HG03159 (cell line): ENCODE results near the gene PRDM11.

Experiments used
- ATAC-seq: cut with Tn5 transposase; IDR thresholded peaks from one replicate; pipeline ENCODE4 v1.9.1; 2021; ENCODE audit warnings: mild to moderate bottlenecking, moderate library complexity; ENCODE audit not compliant: unreplicated experiment

Gene PRDM11

DNA sequence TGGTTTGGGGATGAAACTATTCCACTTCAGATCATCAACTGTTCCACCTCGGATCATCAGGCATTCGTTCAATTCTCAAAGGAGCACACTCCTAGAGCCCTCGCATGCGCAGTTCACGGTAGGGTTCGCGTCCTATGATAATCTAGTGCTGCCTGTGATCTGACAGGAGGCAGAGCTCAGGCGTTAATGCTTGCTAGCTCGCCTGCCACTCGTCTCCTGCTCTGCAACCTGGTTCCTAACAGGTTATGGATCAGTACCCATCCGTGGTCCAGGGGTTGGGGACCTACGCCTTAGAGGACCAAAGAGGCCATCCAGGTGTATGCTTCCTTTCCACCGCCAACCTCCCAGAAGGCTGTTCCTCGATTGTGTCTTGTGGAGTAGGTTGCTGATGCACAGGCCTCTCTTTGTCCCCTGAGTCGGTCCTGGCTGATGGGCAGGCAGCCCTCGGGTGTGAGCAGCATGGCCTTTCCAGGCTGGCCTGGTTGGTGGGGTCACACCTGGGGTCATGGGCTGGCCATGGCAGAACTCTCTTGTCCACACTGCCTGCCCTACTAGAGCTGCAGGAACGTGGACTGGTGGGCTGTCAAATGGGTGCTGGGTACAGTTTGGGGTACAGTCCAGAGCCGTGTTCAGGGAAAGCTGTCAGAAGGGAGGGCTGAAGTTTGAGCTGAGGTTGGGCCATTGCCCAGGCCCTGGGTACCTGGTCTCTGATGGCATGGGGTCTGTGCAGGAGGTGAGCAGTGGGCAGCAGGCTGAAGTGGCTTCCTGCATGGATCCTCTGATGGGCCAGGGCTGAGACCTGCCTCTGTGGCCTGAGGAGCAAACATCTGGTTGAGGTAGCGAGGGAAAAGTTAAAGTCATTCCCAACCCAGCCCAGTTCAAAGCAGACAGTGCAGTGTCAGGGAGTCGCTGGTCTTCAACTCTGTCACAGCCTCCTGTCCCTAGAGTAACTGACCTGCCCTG lies 11.1 kb downstream of the PRDM11 start:
- ATAC-seq: no peak

DNA sequence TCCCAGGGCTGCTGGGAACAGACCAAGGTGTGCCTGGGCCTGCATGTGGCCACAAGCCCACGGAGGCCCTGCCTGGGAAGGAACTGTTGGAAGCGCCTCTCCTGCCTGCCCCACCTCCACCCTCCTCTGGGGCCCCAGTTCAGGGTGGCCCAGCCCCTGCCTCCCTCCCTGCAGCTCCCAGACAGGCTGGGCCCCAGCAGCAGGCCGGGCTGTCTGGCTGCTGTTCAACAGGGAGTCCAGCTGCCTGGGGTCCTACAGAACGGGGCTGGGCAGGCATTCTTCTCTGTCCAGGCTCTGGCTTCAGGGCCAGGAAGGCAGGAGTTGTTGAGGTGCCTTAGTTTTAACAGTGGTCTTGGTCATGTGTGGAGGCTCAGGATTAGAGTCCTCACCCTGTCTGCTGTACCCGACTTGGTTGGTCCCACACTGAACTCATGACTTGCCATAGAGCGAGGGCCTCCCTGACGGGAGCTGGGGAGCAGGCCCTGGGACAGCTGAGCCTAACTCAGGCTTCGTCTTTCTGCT lies 11.8 kb downstream of the PRDM11 start:
- ATAC-seq: no peak

DNA sequence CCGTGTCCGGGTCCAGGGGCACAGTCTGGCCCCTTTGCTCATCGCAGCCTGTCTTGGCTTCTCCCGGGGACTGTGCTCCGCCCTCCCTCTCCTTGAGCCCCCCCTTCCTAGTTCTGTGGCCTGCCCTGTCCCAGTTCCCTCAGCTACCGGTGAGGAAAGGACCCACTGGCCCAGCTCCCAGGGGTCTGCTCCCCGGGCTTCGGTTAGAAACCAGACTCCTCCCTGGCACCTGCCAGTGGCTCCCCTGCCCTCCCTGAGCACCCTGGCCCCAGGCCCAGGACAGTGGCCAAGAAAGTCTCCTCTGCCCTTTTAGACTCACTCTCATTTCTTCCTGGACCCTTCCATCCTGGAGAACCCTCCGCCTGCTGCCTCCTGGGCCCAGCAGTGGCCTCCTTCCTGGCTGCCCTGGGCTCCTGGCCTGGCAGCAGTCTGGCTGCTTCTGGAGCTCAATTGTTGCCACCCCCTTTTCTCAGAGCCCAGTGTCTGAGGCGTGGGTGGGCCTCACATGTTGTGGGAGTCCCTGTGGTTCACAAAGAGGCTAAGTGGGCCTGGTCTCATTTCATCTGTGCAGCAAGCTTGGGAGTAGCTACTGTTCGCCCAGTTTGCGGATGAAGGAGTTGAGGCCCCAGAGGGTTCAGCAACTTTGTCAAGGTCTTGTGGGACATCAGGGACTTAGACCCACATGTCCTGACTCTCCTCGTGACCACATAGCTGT lies 12.6 kb downstream of the PRDM11 start:
- no peak for ATAC-seq

DNA sequence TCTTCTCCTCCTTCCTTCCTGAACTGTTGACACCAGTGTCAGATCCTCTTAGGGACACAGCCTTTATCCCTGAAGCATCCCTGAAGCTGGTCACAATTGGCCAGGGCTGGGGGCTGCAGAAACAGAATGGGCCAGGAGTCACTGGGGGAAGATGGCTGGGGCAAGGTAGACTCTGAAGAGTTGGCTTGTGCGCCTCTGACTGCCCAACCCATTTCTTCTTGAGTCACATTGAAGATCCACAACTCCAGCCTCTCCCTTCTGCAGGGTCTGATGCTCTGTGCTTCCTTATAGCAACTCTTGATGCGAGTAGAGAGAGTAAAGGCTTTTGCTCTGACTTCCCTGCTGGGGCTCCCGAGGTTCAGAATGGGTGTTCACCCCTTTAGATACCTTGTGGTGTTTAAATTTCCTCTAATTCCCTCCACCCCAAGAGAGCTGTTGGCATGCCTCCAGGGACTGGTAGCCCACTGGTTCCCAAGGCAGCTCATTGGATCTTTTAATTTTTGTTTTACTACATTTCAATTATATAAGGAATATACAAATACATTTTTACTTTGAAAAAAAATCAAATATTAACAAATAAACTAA lies 13.4 kb downstream of the PRDM11 start:
- ATAC-seq: no peak

DNA sequence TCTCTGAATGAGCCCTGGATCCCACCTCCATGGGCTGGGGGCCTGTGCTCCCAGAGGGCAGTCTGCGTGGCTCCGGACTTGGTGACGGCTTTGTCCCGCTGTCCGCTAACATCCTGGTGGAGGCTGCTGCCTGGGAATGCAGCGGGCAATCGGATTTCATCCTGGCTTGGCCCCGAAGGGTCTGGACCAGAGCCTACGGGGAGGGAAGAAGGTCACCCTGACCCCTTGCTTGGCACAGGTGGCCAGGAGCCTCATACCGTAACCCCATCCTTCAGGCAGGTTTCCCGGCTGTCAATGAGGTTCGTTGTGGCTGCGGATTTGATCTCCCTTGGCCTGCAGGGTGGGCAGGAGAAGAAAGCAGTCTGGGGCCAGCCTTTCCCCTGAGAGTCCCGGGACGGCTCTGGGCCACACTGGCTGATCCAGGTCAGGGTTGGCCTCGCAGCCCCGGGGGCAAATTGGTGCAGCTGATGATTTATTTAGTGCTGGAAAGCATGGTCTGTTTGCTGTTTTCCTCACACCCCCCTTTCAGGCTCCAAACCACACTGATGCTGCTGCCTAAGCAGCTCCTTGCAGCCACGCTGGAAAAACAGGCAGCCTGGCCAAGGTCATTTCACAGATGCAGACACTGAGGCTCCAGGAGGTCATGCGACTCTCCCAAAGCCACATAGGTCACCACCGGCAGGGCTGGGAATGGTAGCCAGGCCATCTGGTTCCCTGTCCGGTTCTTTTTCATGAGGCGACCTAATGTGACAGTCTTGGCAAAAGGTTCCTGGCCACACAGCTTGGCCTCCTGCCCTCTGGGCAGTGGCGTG lies 15.0 kb downstream of the PRDM11 start:
- ATAC-seq: no peak

DNA sequence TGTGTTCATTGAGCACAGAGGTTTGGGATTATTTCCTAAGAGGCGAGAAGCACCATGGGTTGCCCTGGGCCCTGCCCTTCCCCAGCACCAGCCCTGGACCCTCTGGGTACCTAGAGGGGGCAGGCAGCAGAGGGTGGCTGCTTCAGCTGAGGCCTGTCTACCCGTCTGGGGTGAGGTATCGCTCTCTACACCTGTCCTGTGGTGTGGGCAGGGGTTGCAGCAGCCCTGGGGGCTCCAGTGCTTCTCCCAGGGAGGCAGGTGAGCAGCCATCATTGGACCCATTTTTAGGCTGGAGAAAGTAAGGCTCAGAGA lies 15.6 kb downstream of the PRDM11 start:
- no peak for ATAC-seq

DNA sequence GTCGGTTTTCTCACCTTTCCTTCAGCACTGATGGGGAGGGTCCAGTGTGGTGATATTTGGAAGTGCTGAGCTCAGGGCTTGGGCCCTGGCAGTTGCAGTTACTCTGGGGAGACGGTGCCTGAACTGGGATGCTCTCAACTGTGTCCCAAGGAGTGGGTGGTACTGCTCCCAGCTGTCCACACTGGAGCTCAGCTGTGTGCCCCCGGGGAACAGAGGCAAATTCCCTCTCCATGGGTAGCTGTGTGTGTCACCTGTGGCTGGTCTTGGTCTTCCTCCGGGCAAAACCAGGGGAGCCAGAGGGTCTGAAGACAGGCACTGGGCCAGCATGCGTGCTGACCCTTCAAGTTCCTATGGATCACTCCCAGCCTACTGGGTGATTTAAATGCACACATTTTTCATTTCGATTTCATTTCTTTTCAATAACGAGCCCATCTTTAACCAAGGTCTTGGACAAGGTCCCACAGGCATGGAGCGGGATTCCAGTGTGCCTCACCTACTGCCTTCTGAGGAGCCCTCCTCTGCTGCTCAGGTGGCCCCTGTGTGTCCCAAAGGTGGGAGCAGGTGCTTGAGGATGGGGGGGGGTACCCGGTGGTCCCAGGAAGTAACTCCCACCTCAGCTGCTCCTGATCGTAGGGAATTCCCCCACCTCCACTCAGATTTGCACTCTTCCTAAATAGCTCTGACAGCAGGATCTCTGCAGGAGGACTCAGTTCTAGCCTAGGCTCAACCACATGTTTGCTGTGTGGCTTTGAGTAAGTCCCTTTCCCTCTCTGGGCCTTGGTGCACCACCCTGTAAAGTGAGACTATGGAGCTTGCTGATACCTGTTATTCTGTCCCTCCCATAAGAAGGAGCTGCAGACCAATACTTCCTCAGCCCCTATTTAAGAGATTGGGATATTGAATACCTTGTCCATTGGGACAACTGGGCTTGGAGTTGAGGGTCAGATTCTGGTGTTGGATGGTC lies 16.8 kb downstream of the PRDM11 start:
- ATAC-seq: no peak

DNA sequence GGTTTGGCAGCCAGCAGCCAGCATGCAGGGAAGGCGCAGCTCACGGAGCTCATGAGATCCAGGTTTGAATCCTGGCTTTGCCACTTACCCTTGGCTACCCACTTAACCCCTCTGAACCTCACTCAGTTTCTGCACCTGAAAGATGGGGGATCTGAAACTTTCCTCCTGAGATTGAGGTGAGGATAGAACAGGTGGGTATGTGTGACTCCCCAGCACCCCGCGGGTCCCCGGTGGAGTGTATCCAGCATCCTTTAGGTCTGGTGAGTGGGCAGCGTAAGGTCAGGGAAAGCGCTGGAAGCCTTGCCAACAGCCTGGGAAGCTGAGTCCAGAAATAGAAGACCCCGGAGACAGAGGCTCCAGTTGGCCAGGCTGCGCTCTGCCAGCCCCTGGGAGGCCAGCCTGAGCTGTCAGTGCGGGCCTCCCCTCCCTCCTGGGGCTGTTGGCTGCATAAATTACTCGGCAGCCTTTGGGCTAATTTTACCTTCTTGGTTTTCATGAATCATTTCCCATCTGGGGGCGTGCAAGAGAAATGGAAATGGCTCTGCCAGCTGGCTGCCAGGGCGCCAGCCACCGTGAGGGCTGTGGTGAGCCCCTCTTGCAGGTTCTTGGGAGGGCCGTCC lies 17.6 kb downstream of the PRDM11 start:
- no peak for ATAC-seq

DNA sequence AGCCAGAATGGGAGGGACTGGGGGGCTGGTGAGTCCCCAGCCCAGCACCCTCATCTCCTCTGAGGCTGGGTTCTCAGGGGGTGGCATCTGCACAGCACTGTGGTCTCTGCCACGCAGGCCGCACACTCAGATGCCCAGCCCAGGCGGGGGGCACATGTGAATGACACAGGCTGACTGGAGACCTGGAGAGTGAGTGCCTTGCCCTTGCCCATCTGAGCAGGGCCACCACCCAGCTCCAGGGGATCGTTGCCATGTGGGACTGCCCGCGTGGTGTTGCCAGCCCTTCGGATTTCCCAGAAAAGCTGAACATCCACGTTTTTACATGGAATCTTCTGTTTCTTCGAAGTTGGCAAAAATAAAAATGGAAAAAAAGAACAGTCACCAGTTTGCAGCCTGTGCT lies 18.9 kb downstream of the PRDM11 start:
- no peak for ATAC-seq

DNA sequence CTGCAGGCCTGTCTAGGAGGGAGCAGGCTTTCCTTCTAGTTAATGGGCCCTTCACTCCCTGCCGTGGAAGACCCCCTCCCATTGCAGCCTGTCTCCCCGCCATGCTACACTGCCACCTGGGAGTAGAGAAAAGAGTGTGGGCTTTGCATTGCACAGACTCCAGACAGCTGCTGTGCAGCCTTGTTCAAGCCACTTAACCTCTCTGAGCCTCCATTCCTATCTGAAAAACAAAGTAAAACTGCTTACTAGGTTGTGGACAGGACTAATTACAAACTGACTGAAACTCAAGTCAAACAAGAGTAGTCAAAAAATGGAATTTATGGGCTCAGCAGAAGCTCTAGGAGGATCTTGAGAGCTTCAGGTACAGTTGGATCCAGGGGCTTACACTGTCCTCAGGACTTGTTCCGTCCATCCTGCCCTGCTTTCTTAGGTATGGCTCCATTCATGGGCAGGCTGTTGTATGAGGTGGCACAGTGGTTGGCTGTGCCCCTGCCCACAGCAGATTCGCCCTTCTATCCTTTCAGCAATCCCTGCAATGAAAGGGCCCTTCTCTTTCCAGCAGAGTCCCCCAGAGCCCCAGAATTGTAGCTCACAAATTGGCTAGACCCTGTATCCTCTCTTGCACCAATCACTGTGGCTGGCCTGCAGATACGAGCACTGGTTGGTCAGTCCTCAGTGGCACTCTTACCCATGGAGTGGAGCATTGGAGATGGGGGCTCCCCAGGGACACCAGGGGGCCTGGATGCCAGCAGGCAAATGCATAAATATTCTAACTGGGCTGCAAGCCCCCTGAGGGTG lies 19.6 kb downstream of the PRDM11 start:
- no peak for ATAC-seq

DNA sequence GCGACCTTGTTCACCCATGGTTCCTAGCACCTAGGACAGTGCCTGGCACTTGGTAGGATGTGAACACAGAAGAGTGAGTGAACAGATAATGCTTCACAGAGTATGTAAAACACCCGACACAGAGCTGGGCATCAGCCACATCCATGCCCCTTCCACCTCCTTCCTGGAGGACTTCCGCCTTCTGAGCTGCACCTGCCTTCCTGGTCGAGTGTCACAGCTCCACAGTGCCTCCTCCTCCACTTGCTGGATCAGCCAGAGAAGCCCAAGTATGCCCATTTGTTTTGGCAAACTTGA lies 20.1 kb downstream of the PRDM11 start:
- no peak for ATAC-seq

DNA sequence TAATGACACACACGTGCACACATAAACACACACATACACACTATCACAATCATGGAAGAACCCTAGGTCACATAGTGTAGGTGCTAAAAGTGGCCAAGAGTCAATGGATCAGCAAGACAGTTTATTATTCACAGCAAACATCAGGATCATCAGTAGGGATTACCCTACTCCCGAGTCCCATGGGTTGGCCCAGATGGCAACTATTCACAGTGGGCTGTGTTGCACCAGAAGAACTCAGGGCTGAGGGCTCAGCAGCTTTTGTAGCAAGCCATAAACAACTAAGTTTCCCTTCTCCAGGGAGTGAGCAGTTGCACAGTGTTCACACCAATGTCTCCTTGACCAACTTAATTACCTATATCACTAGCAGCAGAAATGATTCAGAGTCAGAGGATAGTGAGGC lies 20.8 kb downstream of the PRDM11 start:
- ATAC-seq: no peak

DNA sequence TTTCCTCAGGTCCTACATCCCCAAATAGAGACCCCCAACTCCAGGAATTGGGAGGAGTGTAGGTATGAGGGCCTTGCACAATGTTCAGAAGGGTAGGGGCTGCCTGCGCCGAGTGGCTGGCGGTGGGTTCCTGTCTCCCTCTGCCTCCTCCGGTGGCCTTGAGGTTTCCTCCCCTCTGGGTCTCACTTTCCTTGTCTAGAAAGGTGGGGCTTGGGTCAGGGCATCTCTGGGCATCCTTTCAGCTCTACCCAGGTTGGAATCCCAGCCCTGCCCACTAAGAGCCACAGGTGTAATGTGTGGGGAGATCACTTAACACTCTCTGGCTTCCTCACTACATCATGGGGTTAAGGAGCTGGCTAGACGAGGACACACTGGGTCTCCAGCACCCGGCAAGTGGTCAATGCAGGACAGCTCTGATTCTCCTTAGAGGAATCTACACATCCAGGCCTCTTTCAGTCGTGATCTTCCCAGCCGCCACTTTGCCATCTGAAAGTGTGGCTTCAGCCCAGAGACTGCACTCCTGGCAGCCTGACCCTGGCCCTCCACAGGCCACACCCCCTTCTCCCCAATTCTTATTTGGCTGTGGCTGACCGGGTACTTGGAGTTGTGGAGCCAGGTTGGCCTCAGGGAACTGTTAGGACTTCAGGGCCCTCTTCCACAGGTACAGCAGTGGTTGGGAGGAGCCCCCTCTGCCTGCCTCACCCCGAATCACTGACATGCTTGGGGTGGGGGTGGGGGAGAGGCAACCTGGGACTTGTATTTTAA lies 22.1 kb downstream of the PRDM11 start:
- no peak for ATAC-seq

DNA sequence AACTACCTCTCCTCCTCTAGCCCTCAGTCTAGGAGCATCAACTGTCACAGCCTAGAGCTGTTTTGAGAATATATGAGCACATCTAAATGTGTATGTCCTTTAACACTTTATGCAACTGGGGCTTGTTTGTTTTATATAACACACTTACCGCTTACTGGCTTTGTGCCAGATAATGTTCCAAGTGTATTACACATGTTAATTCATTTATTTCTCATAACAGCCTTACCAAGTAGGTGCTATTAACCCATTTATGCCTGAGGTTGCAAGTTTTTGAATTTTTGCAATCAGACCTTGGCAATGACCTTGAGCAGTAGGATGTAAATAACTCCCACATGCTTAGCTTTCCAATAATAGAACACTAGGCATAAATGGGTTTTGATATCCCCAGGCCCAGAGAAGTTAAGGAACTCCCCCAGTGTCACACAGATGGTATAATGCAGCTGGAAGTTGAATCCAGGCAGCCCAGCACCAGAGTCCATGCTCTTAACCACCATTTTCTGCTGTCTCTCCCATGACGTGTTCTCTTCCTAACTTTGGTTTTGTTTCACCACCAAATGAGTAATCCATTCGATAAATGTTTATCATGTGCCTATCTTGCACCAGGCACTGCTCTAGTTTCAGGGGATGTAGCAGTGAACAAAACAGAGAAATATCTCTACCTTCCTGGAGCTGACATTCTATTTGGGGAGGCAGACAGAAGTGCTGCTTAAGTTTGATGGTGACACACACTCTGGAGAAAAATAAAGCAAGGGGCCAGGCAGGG lies 23.1 kb downstream of the PRDM11 start:
- ATAC-seq: no peak

DNA sequence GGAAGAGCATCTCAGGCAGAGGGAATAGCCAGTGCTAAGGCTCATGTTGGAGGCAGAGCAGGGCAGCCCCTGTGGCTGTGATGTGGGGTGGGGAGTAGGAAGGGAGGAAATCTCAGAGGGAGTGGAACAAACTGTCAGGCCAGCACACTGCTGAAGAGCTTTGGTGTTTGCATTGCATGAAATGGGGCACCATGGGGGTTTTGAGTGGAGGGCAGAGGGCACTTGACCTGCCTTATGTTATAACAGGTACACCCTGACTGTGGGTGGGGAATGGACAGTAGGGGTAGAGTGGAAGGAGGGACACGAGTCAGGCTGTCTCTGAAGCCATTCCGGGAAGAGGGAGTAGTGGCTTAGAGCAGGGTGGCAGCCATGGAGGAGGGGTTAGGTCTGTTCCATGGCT lies 24.0 kb downstream of the PRDM11 start:
- ATAC-seq: no peak

DNA sequence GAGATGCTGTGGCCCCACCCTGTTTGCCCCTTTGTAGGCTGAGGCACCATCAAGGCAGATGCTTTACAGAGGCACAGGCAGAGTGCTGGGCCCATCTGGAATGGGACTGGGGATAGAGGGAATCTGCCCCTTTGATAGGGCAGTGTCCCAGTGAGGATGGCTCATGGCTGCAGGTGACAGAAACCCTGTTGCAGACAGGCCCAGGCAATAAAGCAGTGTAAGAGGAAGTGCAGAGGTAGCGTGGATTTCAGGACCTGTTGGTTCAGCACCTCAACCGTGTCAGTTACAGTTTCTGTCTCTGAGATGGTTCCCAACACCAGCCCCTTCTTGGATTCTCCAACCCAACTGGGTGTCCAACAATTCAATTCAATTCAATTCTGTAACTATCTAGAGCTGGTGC lies 25.1 kb downstream of the PRDM11 start:
- no peak for ATAC-seq

DNA sequence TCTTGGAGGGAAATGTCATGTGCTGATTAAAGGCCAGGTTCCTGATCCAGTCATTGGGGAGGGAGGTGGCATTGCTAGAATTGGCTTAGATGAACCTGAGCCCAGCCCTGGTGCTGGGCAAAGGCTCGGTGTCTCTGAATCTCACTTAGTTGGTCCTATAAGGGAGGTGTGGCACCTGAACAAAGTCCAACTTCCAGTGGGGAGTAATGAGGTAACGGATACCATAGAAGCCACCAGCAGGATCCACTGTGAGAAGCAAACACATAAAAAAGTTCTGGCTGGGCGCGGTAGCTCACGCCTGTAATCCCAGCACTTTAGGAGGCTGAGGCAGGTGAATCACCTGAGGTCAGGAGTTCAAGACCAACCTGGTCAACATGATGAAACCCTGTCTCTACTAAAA lies 26.6 kb downstream of the PRDM11 start:
- ATAC-seq: no peak
